ENCODE results near the gene BCOR.
A peak's percentile ranks its signal among the peaks of the same experiment; 100 is the strongest.

Gene BCOR

GRCh38 chrX:40012039-40012867 lies 85.5 kb downstream of the BCOR start:
- Histone ChIP-seq H3K4me3 (replicated peaks; ENCODE audit: insufficient read depth, low read length) (no peak overlapping the region), H3K27ac (replicated peaks) (no peak overlapping the region), H3K27me3 (ENCODE audit: insufficient read depth, poor library complexity, severe bottlenecking) (peaks cover 2% of the 10 kb centered on the region)
- DNase-seq (ENCODE audit: low read depth in 1 of 2, low spot score in 1 of 2): no peak
- no peak for TF ChIP-seq POLR2AphosphoS5 (IDR thresholded peaks at IDR 0.05; ENCODE audit: low read depth)
- TF ChIP-seq, protein P1, sequence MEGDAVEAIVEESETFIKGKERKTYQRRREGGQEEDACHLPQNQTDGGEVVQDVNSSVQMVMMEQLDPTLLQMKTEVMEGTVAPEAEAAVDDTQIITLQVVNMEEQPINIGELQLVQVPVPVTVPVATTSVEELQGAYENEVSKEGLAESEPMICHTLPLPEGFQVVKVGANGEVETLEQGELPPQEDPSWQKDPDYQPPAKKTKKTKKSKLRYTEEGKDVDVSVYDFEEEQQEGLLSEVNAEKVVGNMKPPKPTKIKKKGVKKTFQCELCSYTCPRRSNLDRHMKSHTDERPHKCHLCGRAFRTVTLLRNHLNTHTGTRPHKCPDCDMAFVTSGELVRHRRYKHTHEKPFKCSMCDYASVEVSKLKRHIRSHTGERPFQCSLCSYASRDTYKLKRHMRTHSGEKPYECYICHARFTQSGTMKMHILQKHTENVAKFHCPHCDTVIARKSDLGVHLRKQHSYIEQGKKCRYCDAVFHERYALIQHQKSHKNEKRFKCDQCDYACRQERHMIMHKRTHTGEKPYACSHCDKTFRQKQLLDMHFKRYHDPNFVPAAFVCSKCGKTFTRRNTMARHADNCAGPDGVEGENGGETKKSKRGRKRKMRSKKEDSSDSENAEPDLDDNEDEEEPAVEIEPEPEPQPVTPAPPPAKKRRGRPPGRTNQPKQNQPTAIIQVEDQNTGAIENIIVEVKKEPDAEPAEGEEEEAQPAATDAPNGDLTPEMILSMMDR (IDR thresholded peaks at IDR 0.05; ENCODE audit: insufficient read depth, low read length): no peak
- TF ChIP-seq SPI1 (IDR thresholded peaks at IDR 0.05; ENCODE audit: borderline replicate concordance, low read depth): no peak
- TF ChIP-seq, protein P2, sequence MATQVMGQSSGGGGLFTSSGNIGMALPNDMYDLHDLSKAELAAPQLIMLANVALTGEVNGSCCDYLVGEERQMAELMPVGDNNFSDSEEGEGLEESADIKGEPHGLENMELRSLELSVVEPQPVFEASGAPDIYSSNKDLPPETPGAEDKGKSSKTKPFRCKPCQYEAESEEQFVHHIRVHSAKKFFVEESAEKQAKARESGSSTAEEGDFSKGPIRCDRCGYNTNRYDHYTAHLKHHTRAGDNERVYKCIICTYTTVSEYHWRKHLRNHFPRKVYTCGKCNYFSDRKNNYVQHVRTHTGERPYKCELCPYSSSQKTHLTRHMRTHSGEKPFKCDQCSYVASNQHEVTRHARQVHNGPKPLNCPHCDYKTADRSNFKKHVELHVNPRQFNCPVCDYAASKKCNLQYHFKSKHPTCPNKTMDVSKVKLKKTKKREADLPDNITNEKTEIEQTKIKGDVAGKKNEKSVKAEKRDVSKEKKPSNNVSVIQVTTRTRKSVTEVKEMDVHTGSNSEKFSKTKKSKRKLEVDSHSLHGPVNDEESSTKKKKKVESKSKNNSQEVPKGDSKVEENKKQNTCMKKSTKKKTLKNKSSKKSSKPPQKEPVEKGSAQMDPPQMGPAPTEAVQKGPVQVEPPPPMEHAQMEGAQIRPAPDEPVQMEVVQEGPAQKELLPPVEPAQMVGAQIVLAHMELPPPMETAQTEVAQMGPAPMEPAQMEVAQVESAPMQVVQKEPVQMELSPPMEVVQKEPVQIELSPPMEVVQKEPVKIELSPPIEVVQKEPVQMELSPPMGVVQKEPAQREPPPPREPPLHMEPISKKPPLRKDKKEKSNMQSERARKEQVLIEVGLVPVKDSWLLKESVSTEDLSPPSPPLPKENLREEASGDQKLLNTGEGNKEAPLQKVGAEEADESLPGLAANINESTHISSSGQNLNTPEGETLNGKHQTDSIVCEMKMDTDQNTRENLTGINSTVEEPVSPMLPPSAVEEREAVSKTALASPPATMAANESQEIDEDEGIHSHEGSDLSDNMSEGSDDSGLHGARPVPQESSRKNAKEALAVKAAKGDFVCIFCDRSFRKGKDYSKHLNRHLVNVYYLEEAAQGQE (IDR thresholded peaks at IDR 0.05; ENCODE audit: insufficient replicate concordance, low read depth): no peak
- no peak for TF ChIP-seq GABPA (IDR thresholded peaks at IDR 0.05; ENCODE audit: low read depth)

- no peak for DNase-seq (ENCODE audit: low read depth in 1 of 2, low spot score in 1 of 2)
- TF ChIP-seq GABPA (IDR thresholded peaks at IDR 0.05; ENCODE audit: low read depth): no peak
- TF ChIP-seq POLR2AphosphoS5 (IDR thresholded peaks at IDR 0.05; ENCODE audit: low read depth): no peak
- TF ChIP-seq, protein P1 (IDR thresholded peaks at IDR 0.05; ENCODE audit: insufficient read depth, low read length): no peak
- TF ChIP-seq, protein P2 (IDR thresholded peaks at IDR 0.05; ENCODE audit: insufficient replicate concordance, low read depth): no peak
- no peak for TF ChIP-seq SPI1 (IDR thresholded peaks at IDR 0.05; ENCODE audit: borderline replicate concordance, low read depth)
- H3K4me3 ChIP-seq (replicated peaks; ENCODE audit: insufficient read depth, low read length): no peak overlapping the region
- H3K27ac ChIP-seq (replicated peaks): no peak overlapping the region
- peaks cover 6% of the 10 kb centered on the region for H3K27me3 ChIP-seq (ENCODE audit: insufficient read depth, poor library complexity, severe bottlenecking)
Observed at GRCh38 chrX:40011322-40012038, 86.3 kb downstream of the BCOR start.

- Histone ChIP-seq H3K27me3 (ENCODE audit: insufficient read depth, poor library complexity, severe bottlenecking) (peaks cover 10% of the 10 kb centered on the region), H3K4me3 (replicated peaks; ENCODE audit: insufficient read depth, low read length) (no peak overlapping the region), H3K27ac (replicated peaks) (no peak overlapping the region)
- DNase-seq (ENCODE audit: low read depth in 1 of 2, low spot score in 1 of 2): peak in 1 of 2 experiments; percentile 70
- TF ChIP-seq SPI1 (IDR thresholded peaks at IDR 0.05; ENCODE audit: borderline replicate concordance, low read depth): peak; percentile 62; the same call in 1 of the 2 replicates
- TF ChIP-seq POLR2AphosphoS5 (IDR thresholded peaks at IDR 0.05; ENCODE audit: low read depth): no peak
Observed at GRCh38 chrX:40010550-40011321, 87.0 kb downstream of the BCOR start.
